Stimulated activated CD4-positive, alpha-beta T cell treated with anti-CD3 and anti-CD28 coated beads, Interleukin-1b, Interleukin-23, amount 100 ng/mL, for 48 hours (primary cell): ENCODE data around the gene ADCY5.

ENCODE experiments used
- DNase-seq: peaks from one replicate; pipeline ENCODE4 v3.0.0-alpha.2; 2020

Gene ADCY5

DNA sequence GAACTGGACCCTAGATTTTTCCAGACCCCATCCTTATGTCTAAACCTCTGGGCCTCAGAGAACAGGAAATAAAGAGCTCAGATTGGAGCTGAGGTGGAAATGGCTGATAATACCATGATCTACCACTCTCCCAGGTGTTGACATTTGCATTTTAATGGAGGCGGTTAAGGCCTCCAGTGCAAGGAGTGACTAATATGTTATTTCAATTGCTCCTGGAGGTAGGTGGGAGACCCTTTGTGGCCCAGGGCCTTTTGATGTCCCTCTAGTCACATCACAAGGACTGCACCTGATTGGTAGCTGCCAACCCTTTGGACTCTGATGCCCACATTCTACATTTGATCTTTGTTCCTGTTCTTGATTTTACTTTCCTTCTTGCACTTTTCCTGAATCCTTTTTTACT is 9.0 kb upstream of the ADCY5 start:
- no peak for DNase-seq

DNA sequence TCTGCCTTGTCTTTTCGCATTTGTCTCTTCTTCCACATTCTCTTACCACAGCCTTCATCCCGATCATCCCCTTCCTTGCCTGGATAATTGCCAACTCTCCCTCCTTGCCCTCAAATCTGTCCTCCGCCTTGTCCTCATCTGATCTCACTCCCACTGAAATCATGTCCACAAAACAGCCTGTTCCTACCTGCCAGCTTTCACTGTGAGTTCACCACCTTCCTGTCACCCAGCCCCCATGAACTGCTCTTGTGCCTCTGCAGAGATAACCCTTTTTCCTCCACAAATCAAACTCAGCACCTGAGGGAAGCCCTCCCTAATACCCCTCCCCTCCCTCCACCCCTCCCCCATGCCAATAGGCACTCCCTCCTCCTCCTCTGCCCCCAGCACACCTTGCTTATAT is 4.8 kb upstream of the ADCY5 start:
- DNase-seq, result no peak

DNA sequence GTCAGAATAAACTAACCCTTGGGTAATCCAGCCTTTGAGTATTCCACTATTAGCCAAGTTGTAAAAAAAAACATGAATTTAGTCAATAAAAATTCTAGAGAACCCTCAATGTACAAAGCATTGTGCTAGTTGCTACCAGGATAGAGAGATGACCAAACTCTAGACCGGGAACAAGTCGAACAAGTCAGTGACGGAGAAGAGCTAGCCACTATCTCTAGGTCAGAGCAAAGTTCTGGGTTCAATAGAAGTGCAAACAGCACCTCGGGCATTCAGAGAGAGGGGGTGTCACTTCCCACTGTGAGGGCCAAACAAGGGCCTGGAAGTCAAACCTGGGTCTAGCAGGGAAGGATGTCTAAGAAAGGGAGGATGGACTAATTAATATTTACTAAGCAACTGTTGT is 2.3 kb upstream of the ADCY5 start:
- DNase-seq, result no peak

DNA sequence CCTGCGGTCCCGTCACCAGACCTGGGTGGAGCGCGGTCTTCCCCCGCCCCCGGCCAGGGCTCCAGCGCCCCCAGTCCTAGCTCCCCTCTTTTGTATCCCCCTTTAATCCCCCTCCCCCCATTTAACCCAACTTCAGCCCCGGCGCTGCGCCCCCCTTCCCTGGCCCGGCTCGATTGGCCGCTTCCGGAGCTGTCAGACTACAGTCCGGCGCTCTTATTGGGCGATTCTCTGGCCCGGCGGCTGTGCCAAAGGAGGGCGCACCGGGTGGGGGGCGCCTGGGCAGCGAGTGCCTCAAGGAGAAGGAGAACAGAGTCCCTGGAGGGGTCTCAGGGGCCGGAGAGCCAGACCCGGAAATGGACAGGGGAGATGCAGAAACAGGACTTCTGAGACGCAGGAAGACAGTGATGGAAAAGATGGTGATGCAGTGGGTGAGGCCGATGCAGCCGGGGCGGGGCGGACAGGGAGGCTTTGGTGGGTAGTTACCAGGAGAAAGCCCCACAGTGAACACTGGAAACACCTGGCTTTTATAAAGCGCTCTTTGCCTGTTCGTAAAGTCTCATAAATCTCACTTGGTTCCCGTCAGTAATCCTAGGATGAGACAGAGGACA is 1.2 kb upstream of the ADCY5 start:
- no peak for DNase-seq

DNA sequence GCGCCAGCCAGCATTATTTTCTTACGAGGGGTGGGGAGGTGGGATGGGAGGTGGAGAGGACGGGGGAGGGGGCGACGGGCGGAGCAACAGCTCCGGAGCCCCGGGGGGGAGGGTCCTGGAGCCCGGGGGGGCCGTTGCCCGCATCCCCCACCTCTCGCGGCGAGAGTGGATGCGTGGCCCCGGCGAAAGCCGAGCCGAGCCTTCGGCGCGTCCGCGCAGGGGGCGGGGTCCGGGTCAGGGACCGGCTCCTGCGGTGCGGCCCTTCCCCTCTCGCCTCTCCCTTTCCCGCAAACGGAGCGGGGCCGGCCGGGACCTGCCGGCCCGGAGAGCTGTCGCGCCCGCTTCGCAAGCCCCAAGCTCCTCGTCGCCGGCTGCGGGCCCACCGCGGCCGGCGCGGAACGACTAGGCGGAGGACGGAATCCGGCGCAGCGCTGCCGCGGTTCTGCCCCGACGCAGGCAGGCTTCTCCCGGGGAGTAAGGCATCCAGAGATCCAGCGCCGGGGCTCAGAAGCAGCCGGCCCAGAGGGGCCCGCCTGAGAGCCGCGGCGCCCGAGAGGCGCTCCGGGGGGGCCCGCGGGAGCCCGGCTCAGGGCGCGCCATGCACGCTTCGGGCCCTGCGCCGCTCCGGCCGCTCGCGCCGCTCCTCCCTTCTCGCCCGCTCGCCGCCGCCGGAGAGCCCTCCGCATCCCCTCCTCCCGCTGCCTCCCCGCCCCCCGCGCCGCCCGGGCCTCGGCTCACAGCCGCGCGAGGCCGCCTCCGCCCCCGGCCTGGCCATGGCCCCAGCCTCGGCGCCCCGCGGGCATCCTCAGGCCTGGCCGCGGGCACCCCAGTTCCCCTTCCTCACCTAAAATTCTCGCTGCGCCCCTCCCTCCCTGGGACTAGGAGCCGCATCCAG is 459 bp upstream of the ADCY5 start:
- no peak for DNase-seq

DNA sequence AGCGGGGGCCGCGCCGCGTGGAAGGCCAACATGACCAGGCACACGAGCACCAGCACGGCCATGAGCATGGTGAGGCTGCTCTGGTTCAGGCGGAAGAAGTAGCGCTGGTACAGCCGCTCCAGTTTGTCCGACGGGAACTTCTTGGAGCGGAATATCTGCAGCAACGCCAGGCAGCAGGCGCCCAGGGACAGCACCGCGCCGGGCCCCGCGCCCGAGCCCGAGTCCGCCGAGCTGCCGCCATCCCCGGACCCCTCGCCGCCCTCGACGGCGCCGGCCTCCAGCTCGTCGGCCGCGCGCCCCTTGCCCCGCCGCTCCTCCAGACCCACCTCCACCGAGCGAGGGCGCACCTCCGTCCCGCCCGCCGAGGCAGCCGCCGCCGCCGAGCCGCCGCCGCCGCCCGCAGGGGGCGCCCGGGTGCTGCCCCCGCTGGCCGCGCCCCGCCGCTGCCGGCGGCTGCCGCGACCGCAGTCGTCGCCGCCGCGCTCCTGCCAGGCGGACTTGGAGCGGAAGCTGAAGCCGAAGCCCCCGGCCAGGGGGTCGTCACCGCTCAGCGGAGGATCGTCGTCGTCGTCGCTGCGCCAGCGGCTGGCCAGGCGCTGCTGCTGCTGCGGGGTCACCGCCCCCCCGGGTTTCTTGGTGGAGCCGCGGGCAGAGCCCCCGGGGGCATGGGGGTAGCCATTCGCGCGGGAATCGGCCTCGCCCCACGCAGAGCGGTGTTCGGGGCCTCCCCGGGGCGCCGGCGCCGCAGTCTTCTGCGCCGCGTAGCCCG is 957 bp downstream of the ADCY5 start:
- DNase-seq, result peak; percentile 31

DNA sequence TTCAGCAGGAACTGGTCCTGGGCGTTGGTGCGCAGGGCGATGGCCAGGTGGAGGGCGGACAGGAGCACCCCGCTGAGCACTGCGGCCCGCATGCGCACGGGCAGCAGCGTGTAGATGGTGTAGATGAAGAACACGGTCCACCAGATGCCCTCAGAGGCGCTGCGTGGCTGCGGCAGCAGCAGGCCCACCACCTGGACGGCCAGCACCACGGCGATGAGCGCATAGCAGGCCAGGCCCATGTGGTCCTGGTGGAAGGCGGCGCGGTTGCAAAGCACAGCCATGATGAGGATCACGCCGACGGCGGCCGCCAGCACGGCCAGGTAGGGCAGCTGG is 1.5 kb downstream of the ADCY5 start:
- no peak for DNase-seq

DNA sequence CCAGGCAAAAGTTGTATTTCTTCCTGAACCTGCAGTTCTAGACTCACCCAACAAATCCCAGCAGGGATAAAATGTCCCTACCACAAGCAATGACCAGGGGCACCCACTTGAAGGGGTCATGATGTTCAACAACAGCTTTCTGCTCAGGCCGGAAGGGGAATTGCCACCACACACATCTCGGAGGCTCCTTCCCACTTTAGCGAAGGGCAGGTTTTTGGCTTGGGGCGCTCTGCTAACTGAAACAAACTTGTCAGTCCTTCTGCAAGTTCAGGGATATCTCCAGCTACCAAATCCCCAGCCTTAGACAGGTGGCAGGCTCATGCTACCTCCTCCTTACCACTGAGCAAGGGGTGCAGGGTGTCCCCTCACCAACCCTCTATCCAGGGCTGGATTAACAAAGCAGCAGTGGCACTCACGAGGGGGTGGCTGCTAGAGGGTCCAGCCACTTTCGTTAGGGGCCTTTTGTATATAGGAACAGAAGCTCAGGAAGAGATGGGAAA is 2.2 kb downstream of the ADCY5 start:
- no peak for DNase-seq

DNA sequence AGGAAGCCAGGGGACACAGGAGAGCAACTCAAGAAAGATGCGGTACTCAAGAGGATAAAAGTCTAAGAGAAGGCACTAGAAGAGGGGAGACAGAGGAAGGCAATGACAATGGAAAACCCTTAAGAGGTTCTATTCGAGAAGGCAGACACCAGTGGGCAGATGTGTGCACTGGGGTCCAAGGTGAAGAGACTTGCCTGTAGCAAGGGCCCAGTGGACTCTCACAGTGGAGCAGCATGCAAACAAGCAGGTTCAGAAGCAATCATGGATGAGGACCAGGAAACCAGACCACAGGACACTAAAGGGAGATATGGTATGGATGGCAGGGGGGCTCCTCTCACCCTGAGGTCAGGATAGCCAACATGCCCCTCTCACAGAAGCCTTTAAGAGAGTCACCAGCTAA is 2.7 kb downstream of the ADCY5 start:
- no peak for DNase-seq

DNA sequence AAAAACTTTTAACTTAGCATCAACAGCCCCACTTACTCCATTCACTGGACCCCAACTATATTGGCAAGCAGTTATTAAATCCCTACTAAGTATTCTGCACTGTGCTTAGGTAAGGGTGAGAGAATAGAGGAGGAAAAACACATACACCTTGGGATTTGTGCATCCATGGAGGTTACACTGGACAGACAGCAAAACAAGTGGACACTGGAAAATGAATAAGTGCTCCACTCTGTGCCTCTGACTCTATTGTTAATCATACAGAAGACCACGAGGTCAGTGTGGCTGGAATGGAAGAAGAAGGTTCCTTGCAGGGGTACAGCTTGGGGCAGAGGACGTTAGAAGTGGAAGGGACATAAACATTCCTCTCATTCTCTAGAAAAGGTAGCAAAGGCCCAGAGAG is 3.2 kb downstream of the ADCY5 start:
- no peak for DNase-seq

DNA sequence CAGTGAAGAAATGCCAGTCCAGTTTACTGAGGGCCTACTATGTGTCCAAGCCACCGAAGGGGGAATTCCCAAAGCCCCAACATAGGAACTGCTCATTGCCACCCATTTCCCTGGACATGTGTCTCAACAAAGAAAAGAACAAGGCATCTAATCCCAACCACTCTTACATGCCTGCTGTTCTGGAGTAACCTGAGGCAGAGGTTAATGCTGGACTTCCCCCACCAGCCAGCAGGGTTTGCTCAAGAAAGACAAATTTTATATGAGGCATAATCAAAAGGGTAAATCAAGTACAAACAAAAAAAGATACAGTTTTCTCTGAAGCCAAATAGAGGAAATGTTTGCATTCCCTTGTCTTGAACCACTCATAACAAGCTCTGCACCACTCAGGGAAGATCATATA is 4.1 kb downstream of the ADCY5 start:
- DNase-seq, result no peak

DNA sequence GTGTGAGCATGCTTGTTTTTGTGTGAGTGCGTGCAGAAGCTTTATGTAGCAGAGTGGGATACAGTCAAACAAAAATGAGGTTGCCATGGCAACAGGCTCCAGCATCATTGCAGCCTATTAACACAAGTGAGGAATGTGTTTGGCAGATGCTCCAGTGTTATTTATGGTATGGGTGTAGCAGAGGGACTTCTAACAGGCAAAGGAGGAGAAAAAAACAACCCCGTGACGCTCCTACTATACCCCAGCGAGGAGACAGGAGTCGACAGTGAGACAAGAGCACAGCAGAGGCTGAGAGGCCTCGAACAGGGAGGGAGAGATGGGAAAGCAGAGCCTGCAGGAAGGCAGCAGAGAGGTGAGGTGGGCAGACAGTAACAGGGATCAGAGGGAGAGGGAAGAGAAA is 4.9 kb downstream of the ADCY5 start:
- no peak for DNase-seq

DNA sequence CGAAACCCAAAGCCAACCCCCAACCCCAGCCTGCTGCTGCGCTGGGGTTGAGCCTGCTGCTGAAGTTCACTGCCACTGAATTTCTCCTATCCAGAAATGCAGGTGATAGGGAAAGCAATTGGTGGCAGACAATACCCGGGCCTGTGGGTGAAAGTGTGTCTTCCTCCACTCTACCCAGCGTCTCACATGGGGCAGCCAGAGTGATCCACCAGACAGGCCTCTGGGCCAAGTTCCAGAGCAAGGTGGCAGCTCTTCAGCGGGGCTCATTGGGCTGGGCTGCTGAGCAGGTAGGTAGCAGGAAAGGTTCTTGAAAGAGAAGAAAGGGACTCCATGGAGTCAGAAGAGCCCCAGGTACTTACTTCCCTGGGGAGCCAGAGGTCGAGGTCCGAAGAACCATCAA is 6.0 kb downstream of the ADCY5 start:
- DNase-seq, result no peak

DNA sequence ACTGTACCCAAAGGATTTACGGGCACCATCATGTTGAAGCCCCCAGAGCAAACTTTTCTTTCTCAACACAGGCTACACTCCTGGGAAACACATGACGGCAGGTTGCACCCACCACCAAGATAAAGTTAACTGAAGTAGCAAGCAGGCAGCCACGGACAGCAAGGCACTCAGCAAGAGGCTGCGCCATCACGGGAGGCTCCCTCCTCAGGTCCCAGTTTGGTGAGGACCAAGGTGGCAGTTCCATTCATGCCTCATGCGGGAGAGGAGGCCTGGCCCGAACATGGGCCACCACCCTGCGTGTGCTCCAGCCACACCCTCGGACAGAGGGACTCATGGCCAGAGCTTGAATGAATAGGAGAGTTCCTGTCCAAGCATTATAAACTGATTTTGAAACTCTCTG is 6.8 kb downstream of the ADCY5 start:
- no peak for DNase-seq

DNA sequence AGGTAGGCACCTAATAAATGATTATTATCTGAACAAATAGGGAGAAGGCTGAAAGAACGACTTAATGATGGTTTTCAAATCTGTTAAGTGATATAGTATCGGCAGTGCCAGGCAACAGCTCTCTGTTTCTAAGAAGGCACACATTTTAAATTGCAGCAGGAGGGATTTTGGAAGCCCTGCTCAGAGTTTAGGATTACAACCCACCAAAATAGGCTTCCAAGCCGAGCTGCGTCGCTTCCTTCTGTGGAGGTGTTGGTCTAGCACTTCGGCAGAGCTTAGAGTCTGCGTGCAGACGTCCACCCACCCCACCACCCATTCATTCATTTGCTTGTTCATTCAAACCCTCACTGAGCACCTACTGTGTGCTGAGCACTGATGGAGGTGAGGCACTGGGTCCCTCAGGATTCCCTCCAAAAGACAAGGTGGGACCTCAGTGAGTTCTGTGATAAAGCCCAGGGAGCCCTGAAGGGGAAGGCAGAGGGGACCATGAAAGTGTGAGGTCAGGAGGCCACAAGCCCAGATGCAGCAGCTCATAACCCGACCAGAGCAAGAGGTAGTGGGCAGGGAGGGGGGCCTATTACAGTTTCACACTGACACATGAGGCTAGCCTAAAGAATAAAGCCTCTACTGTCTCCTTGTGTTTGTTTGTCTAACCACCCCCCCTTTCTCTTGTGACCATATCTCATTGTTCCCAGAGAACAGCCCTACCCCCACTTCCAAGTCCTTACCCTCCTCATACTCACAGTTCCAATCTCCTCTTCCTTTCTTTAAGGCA is 8.9 kb downstream of the ADCY5 start:
- no peak for DNase-seq

DNA sequence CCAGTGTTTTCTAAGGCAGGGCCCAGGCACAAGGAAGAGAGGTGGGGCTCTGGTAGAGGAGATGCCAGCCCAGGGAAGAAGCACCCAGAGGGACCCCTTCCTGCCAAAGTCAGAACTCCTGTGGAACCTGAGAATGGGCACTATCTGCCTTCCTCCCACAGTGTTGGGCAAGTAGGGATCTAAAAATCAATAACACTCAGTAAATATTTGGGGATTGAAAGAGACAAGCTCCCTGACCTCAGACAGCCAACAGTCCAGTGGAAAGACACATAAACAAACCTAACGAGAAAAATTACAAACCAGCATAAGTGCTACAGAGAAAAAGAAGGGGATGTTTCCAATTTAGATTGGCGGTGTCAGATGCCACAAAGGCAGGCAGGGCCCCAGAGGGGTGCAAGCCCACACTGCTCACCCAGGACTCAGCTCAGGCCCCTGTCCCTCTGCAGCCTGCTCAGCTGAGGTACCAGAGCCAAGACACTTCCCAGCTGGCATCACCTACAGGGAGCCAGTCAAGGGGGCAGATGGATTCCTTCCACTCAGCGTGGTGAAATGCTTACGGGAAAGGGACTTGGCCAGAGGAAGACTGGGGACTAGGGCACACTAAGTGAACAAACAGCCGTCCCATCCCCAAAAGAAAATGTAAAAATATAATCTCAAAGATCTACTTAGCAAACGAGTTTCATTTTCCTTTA is 15.9 kb downstream of the ADCY5 start:
- no peak for DNase-seq

DNA sequence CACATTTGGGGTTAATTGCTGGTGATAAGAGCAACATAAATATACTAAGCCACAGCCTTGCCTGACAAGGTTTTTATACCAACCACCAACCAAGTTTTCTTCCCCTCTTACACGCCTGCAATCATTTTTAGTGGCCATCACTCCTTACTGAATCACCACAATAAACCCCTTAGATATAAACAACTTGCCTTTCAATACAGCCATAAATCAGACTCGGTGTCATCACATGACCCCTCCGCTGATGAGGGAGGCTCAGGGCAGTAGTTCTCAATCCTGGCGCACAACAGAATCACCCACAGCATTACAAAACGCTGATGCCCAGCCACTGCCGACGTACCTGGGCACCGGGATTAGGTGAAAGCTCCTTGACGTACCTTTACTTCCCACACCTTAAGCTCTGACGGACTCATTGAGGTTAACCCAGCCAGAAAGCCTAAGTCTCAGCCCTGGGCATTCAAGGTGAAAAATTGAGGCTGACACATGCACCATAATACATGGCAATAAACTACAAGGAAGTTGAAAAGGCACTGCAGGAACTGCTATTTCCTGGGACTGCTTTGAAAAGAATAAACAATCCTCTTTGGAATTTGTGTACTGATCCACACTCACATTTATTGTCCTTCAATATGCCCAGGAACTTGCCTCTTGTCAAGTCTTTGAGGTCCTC is 17.1 kb downstream of the ADCY5 start:
- no peak for DNase-seq

DNA sequence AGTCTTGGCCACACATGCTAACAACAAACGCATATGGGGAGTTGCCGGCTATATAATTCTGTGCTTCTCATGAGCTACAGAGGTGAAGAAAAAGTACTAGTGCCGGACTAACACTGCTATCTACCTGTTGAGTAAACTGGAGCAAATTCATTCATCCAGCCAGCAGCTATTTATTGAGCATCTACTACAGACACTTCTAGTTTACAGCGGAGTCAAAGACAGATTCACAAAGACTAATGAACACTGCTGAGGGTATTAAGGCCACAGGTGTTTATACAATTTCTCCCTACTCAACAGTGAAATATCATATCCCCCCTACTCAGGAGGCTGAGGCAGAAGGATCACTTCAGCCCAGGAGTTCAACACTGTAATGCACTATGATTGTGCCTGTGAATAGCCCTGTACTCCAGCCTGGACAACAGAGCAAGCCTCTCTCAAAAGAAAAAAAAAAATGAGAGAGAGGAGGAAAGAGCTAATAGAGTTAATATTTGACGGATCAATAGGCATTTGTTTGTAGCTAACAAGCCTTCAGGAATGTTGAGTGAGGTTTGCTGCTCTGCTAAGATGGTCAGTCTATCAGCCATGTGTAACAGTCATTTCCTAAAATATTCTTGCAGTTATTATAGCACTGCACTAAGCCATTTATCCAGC is 17.8 kb downstream of the ADCY5 start:
- no peak for DNase-seq

DNA sequence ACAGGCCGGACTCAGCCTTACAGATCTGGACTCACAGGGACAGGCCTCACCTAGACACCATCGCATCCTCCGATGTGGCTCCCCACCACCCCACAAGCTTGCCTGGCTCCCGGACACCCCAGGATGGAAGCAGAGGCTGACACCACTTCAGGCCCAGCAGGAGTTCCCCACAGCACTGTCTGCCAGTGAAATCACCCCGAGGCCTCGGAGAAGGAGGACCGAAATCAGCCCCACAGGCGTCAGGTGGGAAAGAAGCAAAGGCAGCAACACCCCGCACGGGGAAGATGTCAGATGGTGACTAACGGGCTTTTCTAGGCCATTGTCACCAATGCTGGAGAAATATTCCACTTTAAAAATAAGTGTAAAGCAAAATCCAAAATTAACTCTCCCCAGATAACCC is 18.6 kb downstream of the ADCY5 start:
- DNase-seq, result no peak

DNA sequence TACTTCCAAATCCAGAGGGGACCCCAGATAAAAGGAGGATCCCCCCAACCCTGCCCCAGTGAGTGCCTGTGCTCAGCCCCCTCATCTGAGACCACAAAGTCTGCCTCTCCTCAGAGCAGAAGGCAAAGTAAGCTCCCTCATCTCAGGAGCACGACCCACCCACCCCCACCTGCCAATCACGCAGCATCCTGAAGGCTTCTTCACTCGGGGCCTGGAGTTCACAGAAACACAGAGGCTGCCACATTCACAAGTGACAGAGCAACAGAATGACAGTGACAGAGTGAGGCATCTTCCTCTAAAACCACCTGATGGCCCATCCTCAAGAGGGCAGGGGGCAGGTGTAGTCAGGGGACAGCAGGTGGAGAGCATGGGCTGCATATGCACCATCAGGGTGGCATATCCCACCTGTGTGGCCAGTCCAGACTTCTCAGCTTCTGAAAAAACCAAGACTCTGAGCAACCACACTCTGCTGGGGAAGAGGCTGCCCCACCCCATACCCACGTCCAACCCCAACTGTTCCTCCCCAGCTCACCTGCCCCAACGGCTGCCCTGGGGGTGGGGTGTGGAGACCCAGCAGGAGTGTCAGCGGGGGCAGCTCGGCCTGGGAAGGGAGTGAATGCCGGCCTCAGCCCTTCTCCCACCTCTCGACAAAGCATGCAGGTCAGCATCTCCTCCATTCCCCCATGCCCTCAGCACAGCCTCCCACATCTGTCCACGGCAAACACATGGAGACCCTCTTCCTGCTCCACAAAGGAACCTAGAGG is 19.3 kb downstream of the ADCY5 start:
- DNase-seq, result no peak
